Activated CD8-positive, alpha-beta memory T cell treated with anti-CD3 and anti-CD28 coated beads for 4 hours (primary cell): ENCODE data around the gene CCND1.
"Not testable (repeated sequence)": the region's sequence is repeated elsewhere in the genome, so short reads cannot be mapped to it uniquely, and the experiment has no call there.

Experiments
- DNase-seq, 2 donors: peaks; one replicate each; pipeline ENCODE4 v3.0.0-alpha.2; 2020; ENCODE audit warnings: low read depth in 2 of 2

The CCND1 gene

GRCh38 chr11:69666261-69666660, 25.3 kb downstream of the CCND1 start:
- no peak for DNase-seq

- no peak for DNase-seq
These were observed 26.0 kb downstream of the CCND1 start for GRCh38 chr11:69666752-69667536.

- no peak for DNase-seq
These were observed 27.0 kb downstream of the CCND1 start for GRCh38 chr11:69667619-69668604.

GRCh38 chr11:69669486-69669885, 28.5 kb downstream of the CCND1 start:
- no peak for DNase-seq

GRCh38 chr11:69670158-69670845, 29.3 kb downstream of the CCND1 start:
- DNase-seq = peak in 1 of 2 donors; percentile 26

GRCh38 chr11:69671734-69672465, 30.9 kb downstream of the CCND1 start:
- no peak for DNase-seq

- DNase-seq = no peak
These were observed 33.4 kb downstream of the CCND1 start for GRCh38 chr11:69674267-69674885.

GRCh38 chr11:69674886-69675714, 34.1 kb downstream of the CCND1 start, which contains the start of gene LTO1:
Gene LTO1, minus strand, starts transcription at chr11:69675353. Its CDS starts 114 bp downstream, at chr11:69675239.
- DNase-seq = peak; percentile 89

- DNase-seq = no peak
These were observed 36.8 kb downstream of the CCND1 start for GRCh38 chr11:69677749-69678148.

GRCh38 chr11:69680688-69681087, 39.7 kb downstream of the CCND1 start:
- DNase-seq = no peak

GRCh38 chr11:69682221-69682620, 41.3 kb downstream of the CCND1 start:
- DNase-seq = no peak

GRCh38 chr11:69682681-69683326, 41.8 kb downstream of the CCND1 start:
- no peak for DNase-seq

GRCh38 chr11:69683764-69684333, 42.9 kb downstream of the CCND1 start:
- no peak for DNase-seq

- DNase-seq = no peak
These were observed 43.7 kb downstream of the CCND1 start for GRCh38 chr11:69684651-69685050.

- DNase-seq = no peak
These were observed 44.4 kb downstream of the CCND1 start for GRCh38 chr11:69685348-69685747.

GRCh38 chr11:69686452-69686851, 45.5 kb downstream of the CCND1 start:
- no peak for DNase-seq

- no peak for DNase-seq
These were observed 45.9 kb downstream of the CCND1 start for GRCh38 chr11:69686856-69687255.

GRCh38 chr11:69687969-69688771, 47.2 kb downstream of the CCND1 start:
- DNase-seq = not testable (repeated sequence)
